Ishikawa (cell line): ENCODE data around the gene TTC6.

Experiments used
- CEBPB ChIP-seq: IDR thresholded peaks from 2 replicates; pipeline ENCODE4 v1.6.1; 2012
- CREB1 ChIP-seq: IDR thresholded peaks from 2 replicates; pipeline ENCODE4 v1.6.1; 2012; ENCODE audit warnings: low read depth
- EGR1 ChIP-seq: IDR thresholded peaks from 2 replicates; pipeline ENCODE4 v1.6.1; 2012
- EP300 ChIP-seq: IDR thresholded peaks from 2 replicates; pipeline ENCODE4 v1.6.1; 2012; ENCODE audit warnings: borderline replicate concordance
- FOXM1 ChIP-seq: IDR thresholded peaks from 2 replicates; pipeline ENCODE4 v1.6.1; 2012; ENCODE audit warnings: low read depth, borderline replicate concordance
- RAD21 ChIP-seq: IDR thresholded peaks from 2 replicates; pipeline ENCODE4 v1.6.1; 2012; ENCODE audit warnings: low read depth
- TAF1 ChIP-seq: IDR thresholded peaks from 2 replicates; pipeline ENCODE4 v1.6.1; 2012; ENCODE audit warnings: low read depth, mild to moderate bottlenecking
- TCF12 ChIP-seq: IDR thresholded peaks from 2 replicates; pipeline ENCODE4 v1.6.1; 2012; ENCODE audit warnings: low read depth
- TEAD4 ChIP-seq: IDR thresholded peaks from 2 replicates; pipeline ENCODE4 v1.6.1; 2012
- YY1 ChIP-seq: IDR thresholded peaks from 2 replicates; pipeline ENCODE4 v1.6.1; 2012; ENCODE audit warnings: low read depth
- ZBTB7A ChIP-seq: IDR thresholded peaks from 2 replicates; pipeline ENCODE4 v1.6.1; 2012; ENCODE audit warnings: low read depth
- TF ChIP-seq, protein P1 (sequence below): IDR thresholded peaks from 2 replicates; pipeline ENCODE4 v1.6.1; 2012
- TF ChIP-seq, protein P2 (sequence below): IDR thresholded peaks from 2 replicates; pipeline ENCODE4 v1.6.1; 2012; ENCODE audit warnings: low read depth, mild to moderate bottlenecking
- TF ChIP-seq, protein P3 (sequence below): IDR thresholded peaks from 2 replicates; pipeline ENCODE4 v1.6.1; 2012

TTC6 gene

GRCh38 chr14:37594238-37594970, 1.0 kb upstream of the TTC6 start:
- TF ChIP-seq, protein P1, sequence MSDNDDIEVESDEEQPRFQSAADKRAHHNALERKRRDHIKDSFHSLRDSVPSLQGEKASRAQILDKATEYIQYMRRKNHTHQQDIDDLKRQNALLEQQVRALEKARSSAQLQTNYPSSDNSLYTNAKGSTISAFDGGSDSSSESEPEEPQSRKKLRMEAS = 0 out of 2 replicates have a peak, but pooled peaks have one; percentile 18
- TF ChIP-seq TEAD4 (no peak), RAD21 (peak; percentile 75), TAF1 (0 out of 2 replicates have a peak, but pooled peaks have one; percentile 0), EGR1 (no peak)
- TF ChIP-seq, protein P2, sequence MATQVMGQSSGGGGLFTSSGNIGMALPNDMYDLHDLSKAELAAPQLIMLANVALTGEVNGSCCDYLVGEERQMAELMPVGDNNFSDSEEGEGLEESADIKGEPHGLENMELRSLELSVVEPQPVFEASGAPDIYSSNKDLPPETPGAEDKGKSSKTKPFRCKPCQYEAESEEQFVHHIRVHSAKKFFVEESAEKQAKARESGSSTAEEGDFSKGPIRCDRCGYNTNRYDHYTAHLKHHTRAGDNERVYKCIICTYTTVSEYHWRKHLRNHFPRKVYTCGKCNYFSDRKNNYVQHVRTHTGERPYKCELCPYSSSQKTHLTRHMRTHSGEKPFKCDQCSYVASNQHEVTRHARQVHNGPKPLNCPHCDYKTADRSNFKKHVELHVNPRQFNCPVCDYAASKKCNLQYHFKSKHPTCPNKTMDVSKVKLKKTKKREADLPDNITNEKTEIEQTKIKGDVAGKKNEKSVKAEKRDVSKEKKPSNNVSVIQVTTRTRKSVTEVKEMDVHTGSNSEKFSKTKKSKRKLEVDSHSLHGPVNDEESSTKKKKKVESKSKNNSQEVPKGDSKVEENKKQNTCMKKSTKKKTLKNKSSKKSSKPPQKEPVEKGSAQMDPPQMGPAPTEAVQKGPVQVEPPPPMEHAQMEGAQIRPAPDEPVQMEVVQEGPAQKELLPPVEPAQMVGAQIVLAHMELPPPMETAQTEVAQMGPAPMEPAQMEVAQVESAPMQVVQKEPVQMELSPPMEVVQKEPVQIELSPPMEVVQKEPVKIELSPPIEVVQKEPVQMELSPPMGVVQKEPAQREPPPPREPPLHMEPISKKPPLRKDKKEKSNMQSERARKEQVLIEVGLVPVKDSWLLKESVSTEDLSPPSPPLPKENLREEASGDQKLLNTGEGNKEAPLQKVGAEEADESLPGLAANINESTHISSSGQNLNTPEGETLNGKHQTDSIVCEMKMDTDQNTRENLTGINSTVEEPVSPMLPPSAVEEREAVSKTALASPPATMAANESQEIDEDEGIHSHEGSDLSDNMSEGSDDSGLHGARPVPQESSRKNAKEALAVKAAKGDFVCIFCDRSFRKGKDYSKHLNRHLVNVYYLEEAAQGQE = no peak

- TF ChIP-seq EGR1 (no peak), RAD21 (no peak), ZBTB7A (no peak), FOXM1 (no peak), TAF1 (peak; percentile 13; the same call in 1 of the 2 replicates)
- TF ChIP-seq, protein P1 = 0 out of 2 replicates have a peak, but pooled peaks have one; percentile 18
Measured at GRCh38 chr14:37595809-37596621, 586 bp downstream of the TTC6 start.

GRCh38 chr14:37596790-37597472, 1.5 kb downstream of the TTC6 start:
- TF ChIP-seq TCF12 = no peak
- TF ChIP-seq, protein P3, sequence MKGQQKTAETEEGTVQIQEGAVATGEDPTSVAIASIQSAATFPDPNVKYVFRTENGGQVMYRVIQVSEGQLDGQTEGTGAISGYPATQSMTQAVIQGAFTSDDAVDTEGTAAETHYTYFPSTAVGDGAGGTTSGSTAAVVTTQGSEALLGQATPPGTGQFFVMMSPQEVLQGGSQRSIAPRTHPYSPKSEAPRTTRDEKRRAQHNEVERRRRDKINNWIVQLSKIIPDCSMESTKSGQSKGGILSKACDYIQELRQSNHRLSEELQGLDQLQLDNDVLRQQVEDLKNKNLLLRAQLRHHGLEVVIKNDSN = no peak
- TF ChIP-seq, protein P1 = no peak
- no peak for TF ChIP-seq ZBTB7A
- TF ChIP-seq YY1 = no peak
- TF ChIP-seq CEBPB = no peak
- TF ChIP-seq TEAD4 = no peak
- TF ChIP-seq RAD21 = no peak
- TF ChIP-seq TAF1 = no peak
- no peak for TF ChIP-seq CREB1
- TF ChIP-seq EP300 = no peak
- TF ChIP-seq, protein P2 = no peak

DNA sequence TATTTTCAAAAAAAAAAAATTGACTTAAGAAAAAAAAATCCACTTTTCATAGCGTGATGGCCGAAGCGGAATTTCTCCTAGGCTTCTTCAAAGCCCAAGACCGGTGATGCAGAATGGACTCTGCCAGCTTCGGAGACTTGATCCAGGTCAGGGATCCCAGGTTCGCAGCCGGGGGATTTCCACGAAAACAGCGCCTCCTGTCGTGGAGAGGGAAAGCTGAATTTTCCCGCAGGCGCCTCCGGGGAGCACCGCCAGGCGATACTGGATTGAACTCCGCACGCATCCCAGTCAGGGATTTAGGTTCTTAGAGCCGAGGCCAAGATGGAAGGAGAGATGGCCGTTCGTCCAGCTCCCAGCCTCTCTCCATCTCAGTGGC, 2.1 kb downstream of the TTC6 start:
- no peak for TF ChIP-seq FOXM1
- TF ChIP-seq TEAD4 = no peak
- no peak for TF ChIP-seq CREB1
- TF ChIP-seq, protein P2 = no peak
- TF ChIP-seq ZBTB7A = no peak
- no peak for TF ChIP-seq TCF12
- no peak for TF ChIP-seq EP300
- no peak for TF ChIP-seq TAF1
